Stimulated activated CD4-positive, alpha-beta T cell treated with anti-CD3 and anti-CD28 coated beads, Interleukin-4, amount 100 ng/mL, for 4 hours (primary cell): ENCODE data around the gene CTNS.

Source experiments
- DNase-seq, 2 experiments: peaks; one replicate each; pipeline ENCODE4 v3.0.0-alpha.2; 2020

CTNS gene

GRCh38 chr17:3626831-3627768 is 9.5 kb upstream of the CTNS start:
- DNase-seq: no peak

GRCh38 chr17:3627769-3628167 is 8.8 kb upstream of the CTNS start:
- DNase-seq: no peak

- no peak for DNase-seq
Measured at GRCh38 chr17:3630781-3631180, 5.8 kb upstream of the CTNS start.

- no peak for DNase-seq
Measured at GRCh38 chr17:3632287-3632686, 4.3 kb upstream of the CTNS start.

- no peak for DNase-seq
Measured at GRCh38 chr17:3635474-3636153, 946 bp upstream of the CTNS start.

- DNase-seq: peak in 1 of 2 experiments; percentile 5
Measured at GRCh38 chr17:3636908-3637373, 381 bp downstream of the CTNS start.

GRCh38 chr17:3639981-3640596 is 3.5 kb downstream of the CTNS start:
- DNase-seq: no peak

- DNase-seq: no peak
Measured at GRCh38 chr17:3641014-3641413, 4.5 kb downstream of the CTNS start.

- no peak for DNase-seq
Measured at GRCh38 chr17:3641717-3642486, 5.3 kb downstream of the CTNS start.

- DNase-seq: no peak
Measured at GRCh38 chr17:3643889-3644349, 7.4 kb downstream of the CTNS start.

- DNase-seq: no peak
Measured at GRCh38 chr17:3645310-3645709, 8.8 kb downstream of the CTNS start.

- DNase-seq: no peak
Measured at GRCh38 chr17:3647251-3647650, 10.7 kb downstream of the CTNS start.

- DNase-seq: peak; percentile 21 to 36
Measured at GRCh38 chr17:3647769-3648555, 11.4 kb downstream of the CTNS start.

GRCh38 chr17:3655766-3656165 is 19.2 kb downstream of the CTNS start:
- no peak for DNase-seq

- DNase-seq: no peak
Measured at GRCh38 chr17:3656353-3656752, 19.8 kb downstream of the CTNS start.

- DNase-seq: no peak
Measured at GRCh38 chr17:3656755-3657587, 20.4 kb downstream of the CTNS start.

GRCh38 chr17:3657588-3657869 is 21.0 kb downstream of the CTNS start:
- DNase-seq: no peak

- no peak for DNase-seq
Measured at GRCh38 chr17:3657874-3658783, 21.6 kb downstream of the CTNS start.

- no peak for DNase-seq
Measured at GRCh38 chr17:3658784-3659449, 22.4 kb downstream of the CTNS start.
